ENCODE results near the gene TMPRSS2.
A peak's percentile ranks its signal among the peaks of the same experiment; 100 is the strongest.

TMPRSS2 gene

DNA sequence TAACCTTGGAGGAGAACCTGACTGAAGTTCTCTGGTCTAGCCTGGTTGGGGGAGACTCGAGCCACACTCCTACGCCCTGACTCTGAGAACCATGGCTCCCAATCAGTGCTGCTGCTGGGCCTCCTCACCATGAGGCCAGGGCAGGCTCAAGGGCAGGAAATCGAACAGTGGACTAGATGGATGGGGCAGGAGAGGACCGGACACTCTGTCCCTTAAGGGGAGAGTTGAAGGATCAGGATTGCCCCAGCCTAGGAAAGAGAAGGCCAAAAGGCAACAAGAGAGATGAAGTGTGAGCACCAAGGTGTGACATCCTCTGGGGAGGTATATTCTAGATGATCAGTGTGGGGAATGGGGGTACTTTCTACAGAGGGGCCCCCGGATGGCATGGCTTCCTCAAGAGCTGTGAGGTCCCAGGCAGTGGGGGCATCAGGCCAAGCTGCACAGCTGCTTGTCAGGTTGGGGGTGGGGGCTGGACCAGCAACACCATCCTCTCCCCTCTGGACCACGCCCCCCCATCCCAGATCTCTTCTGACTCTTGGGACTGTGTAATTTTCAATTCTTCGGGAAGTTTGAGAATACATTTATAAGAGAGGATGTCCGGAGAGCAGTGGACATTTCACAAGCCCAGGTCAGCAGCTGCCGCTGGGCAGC, 47.9 kb downstream of the TMPRSS2 start:
- no peak for DNase-seq
- in situ Hi-C loops (cut with MboI; ENCODE audit: low pct_unique_long_range_greater_than_20kb, low sequenced_read_pairs): no loop called here

DNA sequence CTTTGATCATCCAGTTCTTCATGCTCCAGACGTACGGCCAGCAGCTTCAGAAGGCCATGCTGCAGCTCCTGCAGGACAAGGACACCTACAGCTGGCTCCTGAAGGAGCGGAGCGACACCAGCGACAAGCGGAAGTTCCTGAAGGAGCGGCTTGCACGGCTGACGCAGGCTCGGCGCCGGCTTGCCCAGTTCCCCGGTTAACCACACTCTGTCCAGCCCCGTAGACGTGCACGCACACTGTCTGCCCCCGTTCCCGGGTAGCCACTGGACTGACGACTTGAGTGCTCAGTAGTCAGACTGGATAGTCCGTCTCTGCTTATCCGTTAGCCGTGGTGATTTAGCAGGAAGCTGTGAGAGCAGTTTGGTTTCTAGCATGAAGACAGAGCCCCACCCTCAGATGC, 49.4 kb downstream of the TMPRSS2 start:
- no peak for DNase-seq
- in situ Hi-C loops (cut with MboI; ENCODE audit: low pct_unique_long_range_greater_than_20kb, low sequenced_read_pairs): no loop called here

DNA sequence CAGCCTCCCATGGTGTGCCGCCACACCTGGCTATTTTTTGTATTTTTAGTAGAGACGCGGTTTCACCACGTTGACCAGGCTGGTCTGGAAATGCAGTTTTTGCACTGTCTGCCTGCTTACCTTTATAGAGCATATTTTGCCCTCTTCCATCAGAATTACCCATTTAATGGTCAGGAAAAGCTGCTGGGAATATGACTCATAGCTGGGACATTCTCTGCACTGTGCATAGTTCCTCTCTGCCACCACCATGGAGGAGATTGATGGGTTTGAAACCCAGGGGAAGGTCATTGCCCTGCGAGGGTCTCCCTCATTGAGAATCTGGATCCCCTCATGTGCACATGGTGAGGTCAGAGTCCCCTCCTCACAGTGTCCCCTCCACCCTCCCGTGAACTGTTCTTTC, 49.8 kb downstream of the TMPRSS2 start:
- no peak for DNase-seq
- in situ Hi-C loops (cut with MboI; ENCODE audit: low pct_unique_long_range_greater_than_20kb, low sequenced_read_pairs): no loop called here

DNA sequence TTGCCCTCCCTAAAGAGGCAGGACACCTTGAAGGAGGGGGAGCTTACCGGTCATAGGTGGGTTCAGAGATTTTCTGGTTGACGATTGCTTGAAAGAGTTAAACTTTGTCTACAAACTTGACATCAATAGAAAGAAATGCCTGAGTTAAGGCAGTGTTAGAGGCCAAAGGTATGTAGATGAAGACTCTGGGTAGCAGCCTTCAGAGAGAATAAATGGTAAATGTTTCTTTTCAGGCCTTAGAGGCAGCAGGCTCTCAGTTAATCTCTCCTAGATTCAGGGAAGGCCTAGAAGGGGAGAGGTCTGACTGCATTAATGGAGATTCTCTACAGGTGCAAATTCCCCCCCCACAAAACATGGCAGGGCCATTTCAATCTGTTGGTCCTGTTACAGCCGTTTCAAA, 54.2 kb downstream of the TMPRSS2 start:
- DNase-seq: no peak
- in situ Hi-C loops (cut with MboI; ENCODE audit: low pct_unique_long_range_greater_than_20kb, low sequenced_read_pairs): no loop called here

DNA sequence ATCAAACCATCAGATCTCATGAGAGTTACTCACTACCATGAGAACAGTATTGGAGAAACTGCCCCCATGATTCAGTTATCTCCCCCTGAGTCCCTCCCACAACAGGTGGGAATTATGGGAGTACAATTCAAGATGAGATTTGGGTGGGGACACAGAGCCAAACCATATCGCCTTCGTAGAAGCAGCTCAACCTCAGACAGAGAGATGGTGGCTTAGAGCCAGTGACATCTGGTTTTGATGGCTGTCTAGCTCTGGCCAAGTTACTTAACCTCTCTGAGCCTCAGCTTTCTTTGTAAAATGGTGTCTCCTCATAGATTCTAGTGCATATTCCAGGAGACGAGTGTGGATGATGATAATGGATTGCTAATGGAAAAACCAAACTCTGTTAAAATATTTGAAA, 54.8 kb downstream of the TMPRSS2 start:
- no peak for DNase-seq
- in situ Hi-C loops (cut with MboI; ENCODE audit: low pct_unique_long_range_greater_than_20kb, low sequenced_read_pairs): no loop called here

DNA sequence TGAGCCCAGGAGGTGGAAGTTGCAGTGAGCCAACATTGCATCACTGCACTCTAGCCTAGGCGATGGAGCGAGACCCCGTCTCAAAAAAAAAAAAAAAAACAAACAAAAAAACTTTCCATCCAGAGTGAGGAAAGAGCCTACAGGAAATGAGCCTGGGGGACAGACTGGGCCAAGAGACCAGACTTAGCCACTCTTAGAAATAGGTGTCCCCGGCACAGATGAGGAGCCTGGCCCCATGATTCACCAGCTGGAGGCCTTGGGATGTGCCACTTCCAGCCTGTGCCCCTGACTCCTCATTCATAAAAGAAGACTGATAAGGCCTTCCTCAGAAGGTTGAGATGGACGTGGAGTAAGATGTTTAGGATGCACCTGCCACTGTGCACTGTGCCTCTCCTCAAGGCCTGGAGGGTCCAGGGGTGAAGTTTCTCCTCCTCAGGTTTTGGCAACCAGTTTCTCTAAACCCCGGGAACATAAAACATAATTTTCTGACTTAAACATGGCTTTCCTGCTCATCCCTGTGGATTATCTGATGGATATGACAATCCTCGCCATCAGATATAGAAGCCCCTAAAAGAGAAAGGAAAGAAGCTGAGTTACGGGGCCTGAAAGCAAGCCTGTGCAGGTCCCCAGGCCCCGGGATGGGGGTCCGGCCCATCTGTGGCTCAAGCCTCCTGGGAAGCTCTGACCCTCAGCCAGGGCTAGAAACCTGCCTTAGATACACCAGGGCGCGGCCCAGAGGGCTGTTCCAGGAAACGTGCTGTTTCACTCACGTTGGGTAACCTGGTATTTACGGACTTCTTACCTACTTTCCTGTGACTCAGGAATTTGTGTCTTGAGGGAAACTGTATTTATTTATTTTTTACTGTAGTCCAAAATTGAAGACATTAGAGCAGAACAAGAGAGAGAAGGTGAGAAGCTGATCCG, 55.9 kb downstream of the TMPRSS2 start:
- in situ Hi-C loops (cut with MboI; ENCODE audit: low pct_unique_long_range_greater_than_20kb, low sequenced_read_pairs): no loop called here
- DNase-seq: no peak

DNA sequence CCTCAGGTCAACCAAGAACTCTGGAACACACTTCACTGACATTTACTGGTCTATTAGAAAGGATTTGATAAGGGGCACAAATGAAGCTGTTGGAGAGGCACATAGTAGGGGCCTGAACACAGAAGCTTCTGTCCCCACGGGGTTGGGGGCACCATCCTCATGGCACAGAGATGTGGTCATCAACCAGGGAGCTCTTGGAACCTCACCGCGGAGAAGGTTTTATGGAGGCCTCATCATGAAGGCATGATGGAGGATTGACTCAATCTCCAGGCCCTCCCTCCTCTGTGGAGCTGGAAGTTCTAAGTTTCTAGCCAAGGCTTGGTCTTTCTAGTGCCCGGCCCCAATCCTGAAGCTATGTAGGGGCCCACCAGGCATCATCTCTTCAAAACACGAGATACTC, 58.3 kb downstream of the TMPRSS2 start:
- in situ Hi-C loops (cut with MboI; ENCODE audit: low pct_unique_long_range_greater_than_20kb, low sequenced_read_pairs): no loop called here
- no peak for DNase-seq

DNA sequence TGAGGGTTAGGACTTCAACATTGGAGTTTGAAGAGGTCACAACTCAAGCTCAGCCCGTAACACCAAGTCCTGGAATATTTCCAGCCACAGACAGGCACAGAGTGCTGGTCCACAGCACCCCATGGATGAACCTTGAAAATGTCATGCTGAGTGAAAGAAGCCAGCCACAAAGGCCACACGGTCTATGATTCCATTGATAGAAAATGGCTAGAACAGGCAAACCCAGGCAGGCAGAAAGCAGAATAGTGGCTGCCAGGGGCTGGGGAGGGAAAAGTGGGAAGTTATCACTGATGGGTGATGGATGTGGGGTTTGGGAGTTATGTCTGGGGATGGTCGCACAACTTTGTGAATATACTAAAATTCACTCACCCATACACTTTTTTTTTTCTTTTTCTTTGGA, 60.6 kb downstream of the TMPRSS2 start:
- in situ Hi-C loops (cut with MboI; ENCODE audit: low pct_unique_long_range_greater_than_20kb, low sequenced_read_pairs): no loop called here

DNA sequence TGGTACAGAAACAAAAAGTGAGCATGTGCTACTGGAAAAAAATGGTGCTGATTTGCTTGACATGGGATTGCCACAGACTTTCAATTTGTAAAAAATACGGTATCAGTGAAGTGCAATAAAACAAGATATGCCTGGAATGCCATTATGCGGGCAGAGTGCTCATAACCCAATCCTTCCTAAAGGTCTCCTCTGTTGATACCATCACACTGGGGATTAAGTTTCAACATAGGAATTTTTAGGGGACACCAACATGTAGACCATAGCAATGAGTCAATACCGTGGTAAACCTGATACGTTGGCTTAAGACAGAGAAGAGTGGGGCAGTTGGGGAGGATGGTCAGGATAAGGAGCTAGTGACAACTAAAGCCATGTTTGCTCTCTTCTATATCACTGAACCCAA, 61.4 kb downstream of the TMPRSS2 start:
- in situ Hi-C loops (cut with MboI; ENCODE audit: low pct_unique_long_range_greater_than_20kb, low sequenced_read_pairs): no loop called here
- no peak for DNase-seq

More for the DNA sequence above, 60.6 kb downstream of the TMPRSS2 start:
- no peak for DNase-seq

DNA sequence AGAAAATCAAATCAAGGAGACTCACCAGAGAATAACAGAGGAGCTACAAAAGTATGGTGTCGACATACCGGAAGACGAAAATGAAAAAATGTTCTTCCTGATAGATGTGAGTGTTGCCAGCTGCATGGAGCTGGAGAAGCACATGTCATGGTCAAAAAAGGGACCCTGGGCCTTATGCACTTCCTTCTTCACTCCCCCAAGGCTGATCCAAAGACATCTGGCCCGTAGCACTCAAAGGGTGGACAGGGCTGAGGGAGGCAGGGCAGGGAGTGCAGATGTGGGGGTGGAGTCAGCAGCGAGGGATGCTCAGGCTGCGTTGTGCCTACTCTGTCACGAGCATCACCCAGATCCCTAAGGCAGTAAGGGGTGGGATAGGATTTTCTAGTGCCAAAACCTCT, 62.5 kb downstream of the TMPRSS2 start:
- in situ Hi-C loops (cut with MboI; ENCODE audit: low pct_unique_long_range_greater_than_20kb, low sequenced_read_pairs): no loop called here
- DNase-seq: no peak

DNA sequence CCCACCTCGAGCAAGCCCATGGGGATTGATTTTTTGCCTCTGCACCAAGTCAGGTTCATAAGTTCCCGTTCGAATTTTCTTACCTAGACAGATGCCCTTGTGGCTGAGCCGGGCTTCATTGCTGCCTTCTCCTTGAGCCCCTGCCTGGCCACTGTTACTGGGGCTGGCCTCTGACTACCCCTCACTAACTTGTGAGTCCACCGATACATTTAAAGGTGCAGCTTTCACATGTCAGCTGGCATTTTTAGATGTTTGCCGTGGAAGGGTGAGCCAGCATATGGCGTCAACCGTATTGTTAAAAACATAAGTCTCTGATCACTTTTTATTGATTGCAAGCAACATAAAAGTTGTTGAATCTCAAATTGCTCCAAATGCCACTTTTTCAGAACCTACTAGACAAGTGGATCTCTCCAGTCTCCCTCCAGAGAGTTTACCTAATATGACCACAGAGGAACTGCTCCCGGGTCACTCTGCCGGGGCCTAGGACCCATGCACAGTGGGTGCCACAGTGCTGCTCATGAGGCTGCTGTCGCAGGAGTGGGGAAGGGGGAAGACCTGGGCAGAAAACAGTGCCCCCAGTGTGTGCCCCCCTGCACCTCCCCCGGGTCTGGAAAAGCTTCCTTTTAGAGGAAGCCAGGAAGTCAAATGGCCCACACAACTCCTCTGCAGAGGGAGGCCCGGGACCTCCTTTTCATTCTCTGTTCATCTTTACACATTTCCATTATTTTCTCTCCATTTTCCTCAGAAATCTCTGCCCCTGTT, 63.1 kb downstream of the TMPRSS2 start:
- in situ Hi-C loops (cut with MboI; ENCODE audit: low pct_unique_long_range_greater_than_20kb, low sequenced_read_pairs): no loop called here
- DNase-seq: no peak

DNA sequence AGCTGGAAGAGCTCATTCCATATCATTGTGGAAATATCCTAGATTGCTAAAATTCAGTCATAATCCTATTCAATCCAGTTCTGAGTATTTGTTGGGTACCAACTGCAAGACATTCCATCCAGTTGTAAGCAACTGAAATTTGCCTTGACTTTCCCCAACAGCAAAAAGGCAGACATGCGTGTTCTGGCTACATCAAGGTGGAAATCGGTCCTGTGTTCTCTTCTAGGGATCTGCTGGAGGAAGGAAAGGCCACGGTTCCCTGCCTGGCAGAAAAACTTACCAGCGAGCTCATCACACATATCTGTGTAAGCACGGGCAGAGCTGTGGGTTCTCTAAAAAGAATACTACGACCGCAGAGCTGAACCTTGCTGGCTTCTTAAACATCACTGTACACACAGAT, 64.4 kb downstream of the TMPRSS2 start:
- no peak for DNase-seq
- in situ Hi-C loops (cut with MboI; ENCODE audit: low pct_unique_long_range_greater_than_20kb, low sequenced_read_pairs): no loop called here

DNA sequence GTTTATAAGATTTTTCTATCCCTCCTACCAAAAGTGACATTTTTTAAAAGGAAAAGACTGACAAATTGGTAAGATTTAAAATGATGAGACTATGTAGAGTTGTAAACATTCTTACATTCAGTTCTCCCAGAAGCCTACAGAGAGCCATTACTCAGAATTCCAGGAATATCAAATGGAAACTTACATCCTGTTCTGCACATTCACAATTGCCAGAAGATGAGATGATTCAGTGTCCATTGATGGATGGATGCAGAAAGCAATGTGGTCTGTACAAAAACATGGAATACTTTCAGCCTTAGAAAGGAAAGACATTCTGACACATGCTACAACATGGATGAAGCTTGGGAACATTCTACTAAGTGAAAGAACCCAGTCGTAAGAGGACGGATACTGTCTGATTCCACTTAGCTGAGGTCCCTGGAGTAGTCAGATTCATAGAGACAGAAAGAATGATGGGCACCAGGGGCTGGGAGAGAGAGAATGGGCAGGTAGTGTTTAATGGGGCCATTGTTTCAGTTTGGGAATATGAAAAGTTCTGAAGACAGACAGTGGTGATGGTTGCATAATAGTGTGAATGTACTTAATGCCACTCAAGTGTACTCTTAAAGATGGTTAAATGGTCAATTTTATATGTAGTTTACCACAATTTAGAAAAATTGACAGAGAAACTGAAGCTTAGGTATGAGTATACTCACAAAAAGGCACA, 65.3 kb downstream of the TMPRSS2 start:
- in situ Hi-C loops (cut with MboI; ENCODE audit: low pct_unique_long_range_greater_than_20kb, low sequenced_read_pairs): no loop called here

DNA sequence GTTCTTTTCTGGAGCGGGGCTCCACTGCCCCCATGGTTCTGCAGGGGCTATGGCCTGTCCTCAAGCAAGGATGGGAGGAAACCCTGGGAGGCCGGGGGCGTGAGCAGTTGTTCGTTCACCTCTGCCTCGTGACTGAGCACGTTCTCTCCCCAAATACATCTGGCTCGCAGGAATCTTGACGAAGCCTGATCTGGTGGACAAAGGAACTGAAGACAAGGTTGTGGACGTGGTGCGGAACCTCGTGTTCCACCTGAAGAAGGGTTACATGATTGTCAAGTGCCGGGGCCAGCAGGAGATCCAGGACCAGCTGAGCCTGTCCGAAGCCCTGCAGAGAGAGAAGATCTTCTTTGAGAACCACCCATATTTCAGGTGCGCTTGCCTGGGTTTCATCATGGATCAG, 66.4 kb downstream of the TMPRSS2 start:
- DNase-seq: no peak
- in situ Hi-C loops (cut with MboI; ENCODE audit: low pct_unique_long_range_greater_than_20kb, low sequenced_read_pairs): no loop called here

More for the DNA sequence above, 65.3 kb downstream of the TMPRSS2 start:
- DNase-seq: no peak

DNA sequence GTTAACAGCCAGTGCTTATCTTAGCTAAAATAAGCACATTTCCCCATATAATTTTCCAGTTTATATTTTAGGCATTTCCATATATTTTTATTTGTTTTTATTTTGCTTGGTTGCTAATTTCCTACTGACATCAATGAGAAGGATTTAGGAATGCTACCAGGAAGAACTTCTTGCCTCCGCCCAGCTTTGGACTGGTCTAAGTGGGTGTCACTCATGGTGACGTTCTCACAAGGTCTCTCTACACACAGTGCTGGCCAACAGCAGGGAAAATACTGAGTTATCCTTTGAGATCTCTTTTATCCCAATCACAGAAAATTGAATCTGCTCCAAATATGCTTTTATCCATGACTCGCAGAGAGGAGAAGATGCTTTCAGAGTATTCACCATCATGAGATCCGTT, 68.7 kb downstream of the TMPRSS2 start:
- in situ Hi-C loops (cut with MboI; ENCODE audit: low pct_unique_long_range_greater_than_20kb, low sequenced_read_pairs): no loop called here
- DNase-seq: no peak

DNA sequence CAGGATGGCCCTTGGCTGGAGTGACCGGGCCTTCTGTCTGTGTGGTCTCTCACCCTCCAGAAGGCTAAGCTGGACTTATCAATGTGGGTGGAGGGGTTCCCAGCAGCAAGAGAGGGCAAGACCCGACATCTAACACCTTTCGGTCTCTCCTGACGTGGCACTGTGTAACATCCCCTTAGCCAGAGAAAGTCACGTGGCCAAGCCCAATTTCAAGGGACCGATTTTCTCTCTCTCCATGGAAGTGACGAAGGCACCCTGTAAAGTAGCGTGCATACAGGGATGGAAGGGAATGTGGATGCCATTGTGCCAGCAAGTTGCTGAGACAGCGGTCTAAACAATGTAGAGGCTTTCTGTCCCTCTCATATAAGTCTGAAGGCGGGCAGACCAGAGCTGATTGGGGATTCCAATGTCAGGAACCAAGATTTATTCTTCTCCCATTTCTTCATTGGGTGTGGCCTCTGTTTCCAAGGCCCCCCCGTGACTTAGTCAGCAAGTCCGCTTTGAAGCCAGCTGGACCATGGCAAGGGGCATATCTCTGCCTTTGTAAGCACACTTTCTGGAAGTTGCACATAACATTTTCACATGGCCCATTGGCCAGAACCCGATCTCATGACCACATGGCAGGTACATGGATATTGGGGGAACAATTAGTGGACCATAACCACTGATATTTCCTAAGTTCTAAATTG, 69.4 kb downstream of the TMPRSS2 start:
- in situ Hi-C loops (cut with MboI; ENCODE audit: low pct_unique_long_range_greater_than_20kb, low sequenced_read_pairs): no loop called here
- no peak for DNase-seq

DNA sequence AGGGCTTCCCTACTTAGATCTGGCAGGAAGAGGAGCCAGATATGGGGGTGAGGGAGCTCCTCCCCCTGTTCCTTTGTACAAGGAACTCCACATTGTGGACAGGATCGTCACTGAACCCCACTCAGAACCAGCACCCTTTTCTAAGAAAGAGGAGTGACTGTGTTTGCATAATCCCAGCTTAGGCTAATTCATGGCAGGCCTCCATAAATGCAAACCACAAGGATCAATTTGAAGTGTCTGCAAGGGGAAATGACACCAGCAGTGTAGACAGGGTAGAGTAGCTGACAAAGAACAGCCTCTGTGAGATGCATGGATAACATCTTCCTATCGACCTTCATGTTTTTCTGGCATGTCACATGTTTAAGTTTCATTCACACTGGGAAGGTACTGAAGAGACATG, 70.2 kb downstream of the TMPRSS2 start:
- DNase-seq: peak; percentile 51
- in situ Hi-C loops (cut with MboI; ENCODE audit: low pct_unique_long_range_greater_than_20kb, low sequenced_read_pairs): no loop called here

DNA sequence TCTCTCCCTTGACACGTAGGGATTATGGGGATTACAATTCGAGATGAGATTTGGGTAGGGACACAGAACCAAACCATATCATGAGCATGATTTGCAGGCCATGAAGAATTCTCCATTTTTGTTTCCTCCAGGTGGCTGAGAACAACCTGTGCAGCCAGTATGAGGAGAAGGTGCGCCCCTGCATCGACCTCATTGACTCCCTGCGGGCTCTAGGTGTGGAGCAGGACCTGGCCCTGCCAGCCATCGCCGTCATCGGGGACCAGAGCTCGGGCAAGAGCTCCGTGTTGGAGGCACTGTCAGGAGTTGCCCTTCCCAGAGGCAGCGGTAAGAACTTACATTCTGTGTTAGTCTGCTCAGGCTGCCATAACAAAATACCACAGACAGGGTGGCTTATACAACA, 72.3 kb downstream of the TMPRSS2 start:
- in situ Hi-C loops (cut with MboI; ENCODE audit: low pct_unique_long_range_greater_than_20kb, low sequenced_read_pairs): no loop called here
- DNase-seq: no peak

DNA sequence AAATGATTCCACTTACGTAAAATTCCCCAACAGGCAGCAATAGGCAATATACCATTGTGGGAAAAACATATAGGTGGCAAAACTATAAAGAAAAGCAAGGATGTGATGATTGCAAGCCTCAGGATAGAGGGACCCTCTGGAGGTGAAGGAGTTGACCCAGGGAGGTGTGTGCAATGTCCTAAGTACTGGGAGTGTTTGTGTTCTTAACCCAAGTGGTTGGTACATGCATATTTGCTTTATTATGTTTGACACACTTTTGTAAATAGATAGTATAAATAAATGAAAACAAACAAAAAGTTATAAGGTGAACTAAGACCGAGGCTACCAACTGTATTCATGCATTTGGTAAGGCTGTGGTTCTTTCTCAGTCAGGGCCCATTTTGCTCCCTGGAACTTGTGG, 74.4 kb downstream of the TMPRSS2 start:
- DNase-seq: no peak
- in situ Hi-C loops (cut with MboI; ENCODE audit: low pct_unique_long_range_greater_than_20kb, low sequenced_read_pairs): no loop called here
